Renal pelvis (tissue), 4 donors: ENCODE measurements around the gene ASAP3. TPM values are rescaled to one million over a fixed set of nuclear protein-coding genes. Genes with fewer than 3 reads are reported as not detected.

ENCODE experiments used
- DNase-seq: peaks from one replicate; pipeline ENCODE4 v3.0.0-alpha.2; 2013
- polyA plus RNA-seq, 3 donors: library from polyadenylated mRNA; unstranded; fragments of 120-200 nt; gene quantifications; one replicate each; pipeline ENCODE4 v1.2.1, GENCODE V29; 2013; ENCODE audit not compliant: insufficient read length in 3 of 3

Gene ASAP3
- polyA plus RNA-seq, 3 donors, result 33.3 to 38.7 (median 34.2) TPM

DNA sequence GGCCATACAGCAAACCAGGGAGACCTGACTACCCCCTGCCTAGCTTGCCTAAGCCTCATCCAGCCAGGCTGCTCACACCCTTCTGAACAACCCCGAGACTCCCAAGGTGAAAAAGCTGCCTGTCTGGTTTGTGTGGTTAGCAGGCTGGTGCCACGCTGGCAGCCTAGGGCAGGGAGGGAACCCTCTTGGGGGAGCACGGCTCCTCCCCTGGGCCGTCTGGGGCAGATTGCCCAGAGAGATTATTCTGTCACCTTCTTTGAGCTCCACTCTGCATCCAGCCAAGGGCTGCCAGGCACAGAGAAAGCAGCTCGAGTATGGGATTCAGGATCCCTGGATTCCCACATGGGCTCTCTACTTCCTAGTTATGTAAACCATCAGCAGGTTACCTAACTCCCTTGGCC, 32.0 kb downstream of the ASAP3 start:
- peak; percentile 41 for DNase-seq

DNA sequence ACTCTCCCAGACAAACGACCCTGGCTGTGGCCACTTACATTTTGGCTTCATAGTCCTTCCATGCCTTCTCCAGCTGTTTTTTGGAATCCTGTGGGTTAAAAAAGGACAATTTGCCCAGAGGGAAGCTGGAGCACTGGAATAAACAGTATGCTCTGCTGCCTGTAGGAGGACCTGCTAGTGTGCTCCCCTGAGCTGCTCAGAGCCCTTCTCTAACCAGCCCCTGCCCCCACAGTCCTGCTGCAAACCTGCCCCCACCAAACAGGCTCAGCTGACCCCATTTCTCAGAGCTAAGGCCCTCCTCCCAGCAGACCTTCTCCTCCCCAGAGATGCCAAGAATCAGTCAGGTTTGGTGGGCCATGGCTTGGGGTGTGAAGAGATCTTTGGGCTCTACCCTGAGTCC, 32.5 kb downstream of the ASAP3 start:
- DNase-seq, result no peak

GRCh38 chr1:23450894-23451293, 33.1 kb downstream of the ASAP3 start:
- no peak for DNase-seq

DNA sequence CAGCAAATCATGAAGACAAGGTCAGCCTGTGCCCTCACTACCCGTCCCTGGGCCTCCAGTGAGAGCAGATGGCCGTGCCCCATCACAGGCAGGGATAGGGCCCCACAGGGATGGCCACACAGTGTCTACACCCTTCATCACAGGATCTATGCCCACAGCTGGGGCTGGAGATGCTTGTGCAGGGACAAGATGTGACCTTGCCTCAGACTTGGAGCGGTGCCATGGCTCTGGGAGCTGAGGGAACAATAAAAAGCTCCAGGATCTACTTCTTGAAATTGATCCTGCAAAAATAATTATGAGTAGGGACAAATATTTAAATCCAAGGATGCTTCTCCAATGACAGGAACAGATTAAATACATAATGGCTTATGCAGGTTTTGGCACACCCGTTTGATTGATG, 34.0 kb downstream of the ASAP3 start:
- no peak for DNase-seq

DNA sequence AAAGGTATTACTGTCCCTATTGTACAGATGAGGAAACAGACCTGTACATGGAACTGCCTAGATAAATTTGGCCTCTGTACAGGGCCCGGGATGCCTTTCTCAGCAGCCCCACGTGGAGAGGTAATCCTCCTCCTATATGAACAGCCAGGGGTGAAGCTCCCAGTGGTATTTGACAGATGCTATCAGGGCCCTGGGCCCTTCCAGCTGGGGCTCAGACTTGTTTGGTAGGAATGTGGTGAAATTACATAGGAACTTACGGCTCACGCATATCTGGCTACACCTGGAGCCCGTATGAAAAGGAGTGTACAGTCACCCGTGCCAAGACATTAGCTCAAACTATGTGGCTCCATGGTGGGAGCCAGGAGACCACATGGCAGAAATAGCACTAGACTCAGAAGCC, 34.7 kb downstream of the ASAP3 start:
- DNase-seq, result no peak

GRCh38 chr1:23448846-23449245, 35.1 kb downstream of the ASAP3 start:
- no peak for DNase-seq

- DNase-seq, result no peak
These were observed 37.2 kb downstream of the ASAP3 start for GRCh38 chr1:23446661-23447310.

DNA sequence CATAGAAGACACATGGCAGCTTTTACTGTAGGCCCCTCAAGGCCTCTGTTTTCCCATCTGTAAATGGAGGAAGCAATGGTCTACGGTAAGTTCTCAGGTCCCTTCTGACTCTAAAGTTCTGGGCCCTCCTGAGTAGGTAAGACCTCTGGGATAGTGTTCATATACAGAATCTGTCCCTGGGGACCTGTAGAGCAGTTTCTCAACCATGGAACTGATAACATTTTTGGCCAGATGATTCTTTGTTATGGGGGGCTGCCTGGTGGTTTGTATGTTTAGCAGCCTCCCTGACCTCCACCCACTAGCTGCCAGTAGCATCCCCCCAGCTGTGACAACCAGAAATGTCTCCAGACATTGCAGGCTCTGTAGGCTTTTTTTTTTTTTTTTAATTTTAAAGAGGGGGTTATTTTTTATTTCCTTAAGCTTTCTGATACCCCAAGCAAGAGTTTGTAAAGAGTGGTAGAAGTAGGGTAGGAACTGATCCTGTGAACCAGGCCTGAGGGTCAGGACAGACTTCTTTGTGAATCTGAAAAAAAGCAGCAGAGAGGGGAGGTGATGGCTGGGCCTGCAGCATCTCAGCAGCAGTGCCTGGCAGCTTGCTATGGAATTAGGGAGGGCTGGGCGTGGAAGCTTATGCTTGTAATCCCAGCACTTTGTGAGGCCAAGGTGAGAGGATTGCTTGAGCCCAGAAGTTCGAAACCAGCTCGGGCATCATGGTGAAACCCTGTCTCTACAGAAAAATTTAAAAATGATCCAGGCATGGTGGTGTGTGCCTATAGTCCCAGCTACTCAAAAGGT, 39.2 kb downstream of the ASAP3 start:
- DNase-seq, result no peak

GRCh38 chr1:23444104-23444533, 39.9 kb downstream of the ASAP3 start:
- no peak for DNase-seq

- DNase-seq, result no peak
These were observed 41.2 kb downstream of the ASAP3 start for GRCh38 chr1:23442751-23443150.

GRCh38 chr1:23441446-23442148, 42.4 kb downstream of the ASAP3 start:
- DNase-seq, result no peak

DNA sequence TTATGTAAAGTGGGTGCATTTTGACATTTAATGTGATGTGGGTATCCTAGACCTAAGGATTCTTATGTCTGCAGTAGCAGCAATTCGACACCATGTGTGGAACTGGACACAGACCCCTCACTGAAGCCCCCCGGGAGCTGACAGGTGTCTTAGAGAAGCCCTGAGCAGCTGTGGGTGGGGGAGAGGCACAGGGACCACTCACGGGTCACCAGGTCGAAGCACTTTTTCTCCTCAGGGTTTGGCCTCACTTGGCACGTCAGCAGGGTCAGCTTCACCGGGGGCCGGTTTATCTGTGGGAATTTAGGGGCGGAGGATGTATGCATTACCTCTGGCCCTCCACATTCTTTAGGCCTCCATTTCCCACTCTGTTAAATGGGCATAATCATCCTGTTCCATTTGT, 45.4 kb downstream of the ASAP3 start:
- DNase-seq, result no peak

- DNase-seq, result no peak
These were observed 46.7 kb downstream of the ASAP3 start for GRCh38 chr1:23437355-23437664.

GRCh38 chr1:23436520-23437354, 47.2 kb downstream of the ASAP3 start:
- DNase-seq, result no peak

DNA sequence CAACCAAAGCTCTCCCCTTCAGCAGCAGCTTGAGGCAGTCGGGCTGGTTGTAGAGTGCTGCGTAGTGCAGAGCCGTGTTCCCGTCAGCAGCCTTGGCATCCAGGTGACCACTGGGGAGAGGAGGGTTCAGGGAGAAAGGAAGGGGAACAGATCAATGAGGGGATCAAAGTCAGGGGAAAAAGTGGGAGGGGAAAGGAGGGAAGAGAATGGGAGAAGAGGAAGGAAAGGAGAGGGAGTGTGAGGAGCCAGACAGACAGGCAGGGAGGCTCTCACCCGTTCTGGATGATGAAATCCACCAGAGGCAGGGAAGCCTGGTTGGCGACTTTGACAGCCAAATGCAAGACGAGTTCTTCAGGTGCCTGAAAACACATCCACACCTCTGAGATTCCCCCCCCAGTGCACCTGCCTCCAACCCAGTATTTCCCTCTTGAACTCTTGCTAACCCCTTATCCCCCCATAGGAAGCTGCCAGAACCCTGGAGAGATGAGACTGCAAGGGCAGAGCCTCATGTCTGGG, 49.7 kb downstream of the ASAP3 start:
- no peak for DNase-seq

DNA sequence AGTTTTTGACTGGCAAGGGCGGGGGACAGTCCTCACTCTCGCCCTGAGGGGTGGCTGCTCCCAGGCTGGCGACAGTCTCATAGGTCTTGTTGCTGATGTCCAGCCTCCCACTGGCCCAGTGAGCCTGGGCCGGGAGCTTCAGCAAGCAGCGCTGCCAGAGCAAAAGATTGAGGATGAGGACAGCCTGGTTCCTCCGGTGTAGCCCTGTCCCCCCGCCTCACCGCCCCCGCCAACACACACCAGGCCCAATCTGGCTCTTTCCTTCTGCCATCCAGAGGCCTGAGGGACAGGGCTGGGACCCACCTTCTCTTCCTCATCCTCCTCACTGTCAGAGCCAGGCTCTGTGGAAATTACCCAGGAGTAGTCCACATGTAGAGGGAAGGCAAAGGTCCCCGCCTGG, 50.9 kb downstream of the ASAP3 start:
- DNase-seq, result no peak

- no peak for DNase-seq
These were observed 52.5 kb downstream of the ASAP3 start for GRCh38 chr1:23431431-23431830.

DNA sequence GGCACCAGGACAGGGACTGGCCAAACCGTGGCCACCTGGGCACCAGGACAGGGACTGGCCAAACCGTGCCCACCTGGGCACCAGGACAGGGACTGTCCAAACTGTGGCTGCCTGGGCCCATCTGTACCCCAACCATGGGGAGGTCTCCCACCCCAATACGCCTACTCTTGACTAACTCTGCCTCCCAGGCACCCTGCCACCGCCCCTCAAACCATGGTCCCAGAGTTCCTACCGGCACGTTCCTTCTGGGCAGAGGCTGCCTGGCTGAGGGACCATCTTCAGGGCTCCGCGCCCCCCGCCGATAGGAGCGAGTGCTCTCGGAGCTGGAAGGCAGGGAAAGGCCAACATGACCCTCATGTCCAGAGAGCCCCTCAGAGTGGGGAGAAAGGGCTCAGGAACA, 53.2 kb downstream of the ASAP3 start:
- no peak for DNase-seq

DNA sequence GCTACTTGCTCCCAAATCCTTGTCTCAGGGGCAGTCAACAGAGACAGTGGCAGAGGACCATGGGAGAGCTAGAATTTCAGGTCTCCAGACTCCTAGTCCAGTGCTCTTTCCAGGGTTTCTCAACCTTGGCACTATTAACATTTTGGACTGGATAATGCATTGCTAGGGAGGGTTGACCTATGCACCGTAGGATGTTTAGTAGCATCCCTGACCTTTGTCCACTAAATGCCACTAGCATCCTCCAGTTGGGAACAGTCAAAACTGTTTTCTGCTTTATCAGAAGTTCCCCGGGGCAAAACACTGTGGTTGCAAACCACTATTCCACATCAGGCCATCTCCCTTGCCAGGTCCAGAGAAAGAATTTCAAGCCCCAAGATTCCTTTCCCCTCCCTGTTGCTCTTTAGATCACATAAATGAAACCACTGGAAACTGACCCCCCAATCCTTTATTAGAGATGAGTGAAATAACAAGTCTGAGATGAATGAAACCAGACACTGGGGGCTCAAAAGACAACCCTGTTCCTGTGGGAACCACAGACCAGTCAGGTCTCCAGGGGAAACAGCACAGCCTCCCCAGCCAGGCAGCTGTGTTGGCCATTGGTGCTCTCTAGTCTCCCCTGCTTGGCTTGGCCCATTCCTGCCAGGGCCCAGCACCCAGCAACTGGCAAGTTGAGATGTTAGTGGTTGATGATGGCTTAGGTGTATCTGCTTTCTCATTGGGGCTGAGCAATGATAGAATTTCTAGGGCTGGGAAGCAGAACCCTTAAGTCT, 55.7 kb downstream of the ASAP3 start:
- no peak for DNase-seq

- no peak for DNase-seq
These were observed 56.4 kb downstream of the ASAP3 start for GRCh38 chr1:23427550-23427949.

DNA sequence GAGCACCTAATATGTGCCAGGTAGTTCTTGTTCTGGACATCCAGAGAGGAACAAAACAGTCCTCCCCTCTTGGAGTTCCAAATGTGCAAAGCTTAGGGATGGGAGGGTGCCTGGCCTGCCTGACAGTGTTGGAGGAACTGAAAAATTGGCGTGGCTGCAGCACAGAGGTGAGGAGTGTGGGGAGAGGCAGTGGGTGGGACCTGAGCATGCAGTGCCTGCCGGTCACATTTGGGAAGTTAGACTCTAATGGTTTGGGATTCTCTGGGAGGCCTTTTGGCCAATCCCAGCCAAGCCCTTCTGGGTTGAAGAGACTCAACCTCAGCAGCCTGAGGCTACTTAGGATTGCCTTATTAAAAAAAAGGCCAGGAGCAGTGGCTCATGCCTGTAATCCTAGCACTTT, 57.2 kb downstream of the ASAP3 start:
- no peak for DNase-seq

GRCh38 chr1:23425193-23425494, 58.8 kb downstream of the ASAP3 start:
- DNase-seq, result no peak
